Measurements from ENCODE around the gene ASXL1. TPM values are rescaled to one million over a fixed set of nuclear protein-coding genes. Genes with fewer than 3 reads are reported as not detected.

The ASXL1 gene
- total RNA-seq, 1 donor from 2014 or later = 79.1 TPM

DNA sequence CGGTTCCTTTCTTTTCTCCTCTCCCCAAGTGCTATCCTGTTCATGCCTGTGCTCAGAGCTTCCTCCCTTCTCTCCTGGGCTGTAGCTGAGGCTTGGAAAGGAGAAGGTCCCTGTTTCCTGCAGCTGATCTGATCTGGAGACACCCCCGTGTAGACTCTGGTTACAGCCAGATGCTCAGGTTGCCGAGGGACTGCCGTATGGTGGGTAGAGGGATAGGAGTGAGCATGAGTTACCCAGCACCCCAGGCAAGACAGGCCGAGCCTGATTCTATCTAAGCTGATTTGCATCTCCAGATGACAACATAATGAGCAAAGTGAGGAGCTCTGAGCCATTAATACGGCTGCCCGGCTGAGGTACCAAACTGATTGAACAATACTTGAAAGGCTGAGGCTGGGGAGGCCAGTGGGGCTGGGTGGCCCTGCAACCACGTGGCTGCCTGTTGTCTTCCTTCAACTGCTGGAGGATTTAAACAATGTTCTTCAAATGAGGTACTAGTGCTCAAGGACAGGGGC lies 91.8 kb downstream of the ASXL1 start:
- H3K27me3 ChIP-seq = no peaks in the 10 kb centered on the region
- peaks cover 38% of the 10 kb centered on the region for H3K4me1 ChIP-seq
- H3K9me3 ChIP-seq = no peaks in the 10 kb centered on the region
- H3K4me3 ChIP-seq = no peak overlapping the region
- no peak for ATAC-seq
- H3K36me3 ChIP-seq = peaks cover 53% of the 10 kb centered on the region
- intact Hi-C loops (cut with DNase I) = no loop called here
- TF ChIP-seq, protein P1, sequence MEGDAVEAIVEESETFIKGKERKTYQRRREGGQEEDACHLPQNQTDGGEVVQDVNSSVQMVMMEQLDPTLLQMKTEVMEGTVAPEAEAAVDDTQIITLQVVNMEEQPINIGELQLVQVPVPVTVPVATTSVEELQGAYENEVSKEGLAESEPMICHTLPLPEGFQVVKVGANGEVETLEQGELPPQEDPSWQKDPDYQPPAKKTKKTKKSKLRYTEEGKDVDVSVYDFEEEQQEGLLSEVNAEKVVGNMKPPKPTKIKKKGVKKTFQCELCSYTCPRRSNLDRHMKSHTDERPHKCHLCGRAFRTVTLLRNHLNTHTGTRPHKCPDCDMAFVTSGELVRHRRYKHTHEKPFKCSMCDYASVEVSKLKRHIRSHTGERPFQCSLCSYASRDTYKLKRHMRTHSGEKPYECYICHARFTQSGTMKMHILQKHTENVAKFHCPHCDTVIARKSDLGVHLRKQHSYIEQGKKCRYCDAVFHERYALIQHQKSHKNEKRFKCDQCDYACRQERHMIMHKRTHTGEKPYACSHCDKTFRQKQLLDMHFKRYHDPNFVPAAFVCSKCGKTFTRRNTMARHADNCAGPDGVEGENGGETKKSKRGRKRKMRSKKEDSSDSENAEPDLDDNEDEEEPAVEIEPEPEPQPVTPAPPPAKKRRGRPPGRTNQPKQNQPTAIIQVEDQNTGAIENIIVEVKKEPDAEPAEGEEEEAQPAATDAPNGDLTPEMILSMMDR (IDR thresholded peaks at IDR 0.05) = no peak
- H3K27ac ChIP-seq = no peak overlapping the region
- DNase-seq = no peak

DNA sequence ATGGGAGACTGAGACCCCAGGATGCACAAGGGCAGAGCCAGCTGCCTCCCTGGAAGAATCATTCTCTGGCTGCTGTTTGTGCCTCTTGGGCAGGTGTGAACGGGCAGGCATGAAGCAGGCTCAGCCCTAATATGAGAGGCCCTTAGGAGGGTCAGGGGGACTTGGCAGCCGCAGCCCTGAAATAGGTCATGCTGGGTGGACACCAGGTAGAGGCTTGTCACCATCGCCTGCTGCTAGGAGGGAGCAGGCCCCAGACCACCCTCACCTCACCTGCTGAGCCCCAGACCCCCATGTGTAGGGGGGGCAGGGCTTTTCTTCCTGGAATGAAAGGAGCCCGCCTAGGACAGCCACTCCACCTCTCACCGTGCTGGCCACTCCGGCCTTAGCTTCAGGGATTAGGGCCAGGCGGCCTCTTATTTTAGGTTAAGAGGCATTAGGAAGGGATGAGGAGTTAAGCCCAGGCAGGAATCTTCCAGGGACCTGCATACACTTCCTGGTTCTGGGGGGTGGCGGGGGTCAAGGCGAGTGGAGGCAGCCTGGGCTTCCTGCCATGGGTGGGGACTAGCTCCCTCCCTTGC lies 92.4 kb downstream of the ASXL1 start:
- no peaks in the 10 kb centered on the region for H3K9me3 ChIP-seq
- peaks cover 48% of the 10 kb centered on the region for H3K36me3 ChIP-seq
- H3K4me3 ChIP-seq = no peak overlapping the region
- peaks cover 37% of the 10 kb centered on the region for H3K4me1 ChIP-seq
- TF ChIP-seq, protein P1 (IDR thresholded peaks at IDR 0.05) = no peak
- ATAC-seq (no peak), DNase-seq (peak; percentile 54)
- intact Hi-C loops (cut with DNase I) = no loop called here
- peak overlapping the region; percentile 36 for H3K27ac ChIP-seq
- H3K27me3 ChIP-seq = no peaks in the 10 kb centered on the region

DNA sequence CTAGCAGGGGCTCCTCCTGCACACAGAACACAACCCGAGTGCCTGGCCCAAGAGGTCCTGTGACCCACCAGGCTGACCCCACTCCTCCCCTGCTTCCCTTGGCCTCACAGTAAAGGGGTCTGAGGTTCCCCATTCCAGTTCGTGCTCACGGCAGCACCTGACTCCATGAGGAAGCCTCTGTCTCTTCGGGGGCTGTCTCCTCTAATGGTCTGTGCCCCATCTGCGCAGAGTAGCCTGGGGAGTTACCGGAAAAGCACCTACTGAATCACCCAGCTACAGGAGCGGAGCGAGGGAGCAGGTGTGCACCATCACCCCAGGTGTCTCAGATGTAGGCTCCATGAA lies 93.2 kb downstream of the ASXL1 start:
- H3K27ac ChIP-seq = peak overlapping the region; percentile 36
- TF ChIP-seq, protein P1 (IDR thresholded peaks at IDR 0.05) = no peak

DNA sequence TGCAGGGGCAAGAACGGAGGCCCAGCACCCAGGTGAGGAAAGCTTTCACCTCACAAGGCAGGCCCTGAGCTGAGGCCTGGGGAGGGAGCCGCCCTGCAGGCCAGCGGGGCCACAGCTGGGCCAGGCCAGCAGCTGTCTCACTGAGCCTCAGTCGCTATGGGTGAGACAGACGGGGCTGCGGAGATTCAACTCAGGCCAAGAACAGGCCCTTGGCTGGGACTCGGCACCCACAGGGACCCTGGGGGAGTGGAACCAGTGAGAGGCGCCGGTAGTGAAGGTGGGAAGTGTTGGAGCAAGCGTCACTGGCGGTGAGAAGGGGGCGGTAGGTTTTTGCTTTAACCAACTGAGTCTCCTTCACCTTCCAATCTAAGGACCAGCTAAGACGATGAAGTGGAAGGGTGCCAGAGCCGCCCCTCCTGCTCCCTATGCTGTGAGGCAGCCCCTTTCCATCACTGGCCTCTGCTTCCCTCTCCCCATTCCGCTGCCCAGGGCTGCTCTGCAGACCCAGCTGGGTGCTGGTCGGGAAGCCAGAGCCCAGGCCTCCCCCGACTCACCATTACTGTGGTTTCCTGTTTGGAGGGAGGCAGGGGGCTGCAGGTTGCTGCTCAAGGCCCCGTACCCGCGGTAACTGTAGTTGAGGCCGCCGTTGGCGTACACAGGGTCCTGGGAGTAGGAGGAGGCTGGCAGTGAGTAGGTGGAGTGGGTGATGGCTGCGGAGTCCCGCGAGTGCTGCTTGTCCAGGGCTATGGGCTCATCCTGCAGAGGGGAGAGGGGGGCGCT lies 93.7 kb downstream of the ASXL1 start:
- H3K4me1 ChIP-seq = peaks cover 24% of the 10 kb centered on the region
- H3K27ac ChIP-seq = no peak overlapping the region
- intact Hi-C loops (cut with DNase I) = no loop called here
- TF ChIP-seq, protein P1 (IDR thresholded peaks at IDR 0.05) = no peak
- H3K27me3 ChIP-seq = no peaks in the 10 kb centered on the region
- ATAC-seq = no peak
- H3K4me3 ChIP-seq = no peak overlapping the region
- H3K36me3 ChIP-seq = peaks cover 37% of the 10 kb centered on the region
- DNase-seq = peak; percentile 51
- no peaks in the 10 kb centered on the region for H3K9me3 ChIP-seq

More for the DNA sequence above, 93.2 kb downstream of the ASXL1 start:
- no peaks in the 10 kb centered on the region for H3K9me3 ChIP-seq
- intact Hi-C loops (cut with DNase I) = no loop called here
- H3K4me3 ChIP-seq = no peak overlapping the region
- peaks cover 30% of the 10 kb centered on the region for H3K4me1 ChIP-seq
- ATAC-seq (no peak), DNase-seq (no peak)
- H3K36me3 ChIP-seq = peaks cover 42% of the 10 kb centered on the region
- H3K27me3 ChIP-seq = no peaks in the 10 kb centered on the region

DNA sequence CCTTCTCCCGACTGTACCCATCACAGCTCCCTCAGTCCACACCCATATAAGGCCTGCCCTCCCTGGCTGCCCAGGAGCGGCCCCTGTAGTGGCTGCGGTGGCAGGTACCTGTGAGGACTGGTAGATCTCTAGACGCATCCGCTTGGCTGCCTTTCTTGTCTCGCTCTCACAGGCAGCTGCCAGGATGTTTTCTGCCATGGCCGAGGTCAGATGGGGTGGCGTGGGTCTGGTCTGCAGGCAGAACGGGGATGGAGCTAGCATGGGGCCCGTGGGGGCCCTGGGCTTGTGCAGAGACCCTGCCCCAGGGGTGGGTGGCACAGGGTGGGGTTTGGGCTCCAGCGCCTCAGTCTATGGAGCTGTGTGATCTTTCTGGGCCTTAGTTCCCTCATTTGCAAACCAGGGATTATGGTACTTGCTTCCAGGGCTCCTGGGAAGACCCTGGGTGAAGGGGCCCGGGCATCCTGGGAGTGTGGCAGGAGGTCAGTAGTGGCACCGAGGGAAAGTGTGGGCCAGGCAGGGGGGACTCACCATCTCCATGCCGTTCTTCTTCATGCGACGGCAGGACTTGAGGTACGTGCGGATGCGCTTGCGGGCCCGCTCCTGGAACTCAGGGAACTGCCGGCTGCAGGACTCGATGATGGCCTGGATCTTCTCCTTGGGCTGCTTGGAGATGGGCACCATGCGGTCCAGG lies 94.8 kb downstream of the ASXL1 start:
- no peak for ATAC-seq
- H3K36me3 ChIP-seq = peaks cover 30% of the 10 kb centered on the region
- H3K27me3 ChIP-seq = no peaks in the 10 kb centered on the region
- H3K4me1 ChIP-seq = peaks cover 31% of the 10 kb centered on the region
- H3K27ac ChIP-seq = no peak overlapping the region
- TF ChIP-seq, protein P1 (IDR thresholded peaks at IDR 0.05) = no peak
- intact Hi-C loops (cut with DNase I) = no loop called here
- no peak overlapping the region for H3K4me3 ChIP-seq
- peak; percentile 43 for DNase-seq
- H3K9me3 ChIP-seq = no peaks in the 10 kb centered on the region

All from upper lobe of right lung (tissue), 1 donor.